Neutrophil (primary cell): ENCODE measurements around the gene ABCA3.

Experiments used
- H3K27ac ChIP-seq: fragments of 200-600 bp; sonication (generic); 2 replicates; pipeline ENCODE4 v1.5.1; 2016; ENCODE audit warnings: mild to moderate bottlenecking, moderate library complexity
- H3K27me3 ChIP-seq: fragments of 200-600 bp; sonication (generic); 2 replicates; pipeline ENCODE4 v1.6.0; 2016; ENCODE audit warnings: mild to moderate bottlenecking
- H3K36me3 ChIP-seq: fragments of 200-600 bp; sonication (generic); 2 replicates; pipeline ENCODE4 v1.5.1; 2017
- H3K4me1 ChIP-seq, 2 experiments: fragments of 200-600 bp in 1 of 2; sonication (generic) in 1 of 2; 1 replicate in 1 of 2; 2 replicates in 1 of 2; pipeline versions ENCODE4 v1.5.1 to v1.6.1; 2013 to 2016; ENCODE audit warnings: low read depth in 1 of 2, low read length in 1 of 2, mild to moderate bottlenecking in 1 of 2, moderate library complexity in 1 of 2; ENCODE audit not compliant: control insufficient read depth in 1 of 2, insufficient read depth in 1 of 2
- H3K4me3 ChIP-seq, 2 experiments: fragments of 200-600 bp in 1 of 2; sonication (generic) in 1 of 2; 1 replicate in 1 of 2; 2 replicates in 1 of 2; pipeline ENCODE4 v1.5.1; 2013 to 2016; ENCODE audit warnings: low read depth in 1 of 2, low read length in 1 of 2, mild to moderate bottlenecking in 1 of 2, moderate library complexity in 1 of 2
- H3K9me3 ChIP-seq: fragments of 200-600 bp; sonication (generic); 2 replicates; pipeline ENCODE4 v1.5.1; 2016
- CTCF ChIP-seq: fragments of 200-600 bp; sonication (generic); IDR thresholded peaks from 2 replicates; pipeline ENCODE4 v1.5.1; 2016; ENCODE audit warnings: antibody characterized with exemption

ABCA3 gene

GRCh38 chr16:2282866-2283555 lies 57.5 kb downstream of the ABCA3 start:
- H3K36me3 ChIP-seq, result no peaks in the 10 kb centered on the region
- H3K27ac ChIP-seq, result no peak overlapping the region
- H3K4me1 ChIP-seq, result no peaks in the 10 kb centered on the region
- no peak for TF ChIP-seq CTCF
- H3K27me3 ChIP-seq, result no peaks in the 10 kb centered on the region
- no peaks in the 10 kb centered on the region for H3K9me3 ChIP-seq
- H3K4me3 ChIP-seq, result no peak overlapping the region

- no peak for TF ChIP-seq CTCF
These were observed 58.3 kb downstream of the ABCA3 start for GRCh38 chr16:2282262-2282661.

GRCh38 chr16:2280981-2281542 lies 59.5 kb downstream of the ABCA3 start:
- Histone ChIP-seq H3K4me3 (no peak overlapping the region), H3K27me3 (no peaks in the 10 kb centered on the region)

More at GRCh38 chr16:2282262-2282661, 58.3 kb downstream of the ABCA3 start:
- Histone ChIP-seq H3K4me3 (no peak overlapping the region), H3K36me3 (no peaks in the 10 kb centered on the region), H3K27ac (no peak overlapping the region), H3K4me1 (no peaks in the 10 kb centered on the region), H3K27me3 (no peaks in the 10 kb centered on the region), H3K9me3 (no peaks in the 10 kb centered on the region)

GRCh38 chr16:2280461-2280860 lies 60.1 kb downstream of the ABCA3 start:
- Histone ChIP-seq H3K36me3 (no peaks in the 10 kb centered on the region), H3K9me3 (no peaks in the 10 kb centered on the region), H3K27ac (no peak overlapping the region), H3K4me3 (no peak overlapping the region), H3K4me1 (no peaks in the 10 kb centered on the region), H3K27me3 (no peaks in the 10 kb centered on the region)
- TF ChIP-seq CTCF, result no peak

More at GRCh38 chr16:2280981-2281542, 59.5 kb downstream of the ABCA3 start:
- Histone ChIP-seq H3K4me1 (no peaks in the 10 kb centered on the region), H3K36me3 (no peaks in the 10 kb centered on the region), H3K27ac (no peak overlapping the region), H3K9me3 (no peaks in the 10 kb centered on the region)
- no peak for TF ChIP-seq CTCF

- Histone ChIP-seq H3K4me1 (no peaks in the 10 kb centered on the region), H3K36me3 (no peaks in the 10 kb centered on the region), H3K9me3 (no peaks in the 10 kb centered on the region), H3K27ac (no peak overlapping the region), H3K4me3 (no peak overlapping the region), H3K27me3 (no peaks in the 10 kb centered on the region)
- TF ChIP-seq CTCF, result no peak
These were observed 61.4 kb downstream of the ABCA3 start for GRCh38 chr16:2278956-2279800.
